Loucy (cell line): ENCODE data around the gene STAB2.

Experiments
- H2AFZ ChIP-seq: fragments of 200-600 bp; sonication (generic); 2 replicates; pipeline ENCODE4 v1.6.0; 2016; ENCODE audit warnings: antibody characterized with exemption, mild to moderate bottlenecking, low read length, moderate library complexity
- H3F3A ChIP-seq: fragments of 200-600 bp; 2 replicates; pipeline ENCODE4 v1.6.0; 2016; ENCODE audit warnings: antibody characterized with exemption, low read depth, mild to moderate bottlenecking
- H3K27me3 ChIP-seq: fragments of 200-600 bp; sonication (generic); 2 replicates; pipeline ENCODE4 v1.6.1; 2014; ENCODE audit warnings: low read length, mild to moderate bottlenecking; ENCODE audit not compliant: insufficient read depth, poor library complexity, severe bottlenecking
- H3K36me3 ChIP-seq: fragments of 200-600 bp; sonication (generic); 2 replicates; pipeline ENCODE4 v1.6.1; 2016; ENCODE audit warnings: low read length; ENCODE audit not compliant: insufficient read depth
- H3K4me1 ChIP-seq: fragments of 200-600 bp; sonication (generic); 2 replicates; pipeline ENCODE4 v1.5.1; 2014; ENCODE audit warnings: low read length, mild to moderate bottlenecking; ENCODE audit not compliant: insufficient read depth, poor library complexity, severe bottlenecking
- H3K4me2 ChIP-seq: fragments of 200-600 bp; sonication (generic); 2 replicates; pipeline ENCODE4 v1.6.0; 2014; ENCODE audit warnings: antibody characterized with exemption, low read length, low read depth, mild to moderate bottlenecking; ENCODE audit not compliant: poor library complexity, severe bottlenecking
- H3K4me3 ChIP-seq: fragments of 200-600 bp; sonication (generic); 2 replicates; pipeline ENCODE4 v1.5.1; 2014; ENCODE audit warnings: low read length, mild to moderate bottlenecking, mixed read lengths; ENCODE audit not compliant: poor library complexity, severe bottlenecking
- H3K79me2 ChIP-seq: fragments of 200-600 bp; sonication (generic); 2 replicates; pipeline ENCODE4 v1.6.1; 2014; ENCODE audit warnings: low read length; ENCODE audit not compliant: insufficient read depth
- H3K9ac ChIP-seq: fragments of 200-600 bp; sonication (generic); 2 replicates; pipeline ENCODE4 v1.6.0; 2014; ENCODE audit warnings: mild to moderate bottlenecking, low read depth, low read length, moderate library complexity; ENCODE audit not compliant: poor library complexity, severe bottlenecking
- H3K9me2 ChIP-seq: fragments of 200-600 bp; sonication (generic); replicated peaks from 2 replicates; pipeline ENCODE4 v1.6.1; 2016; ENCODE audit warnings: low read depth, low read length, mixed read lengths
- H3K9me3 ChIP-seq: fragments of 200-600 bp; sonication (generic); 2 replicates; pipeline ENCODE4 v1.6.1; 2014; ENCODE audit warnings: mild to moderate bottlenecking, antibody characterized with exemption, low read length, low read depth; ENCODE audit not compliant: insufficient read depth
- H4K20me1 ChIP-seq: fragments of 200-600 bp; sonication (generic); 2 replicates; pipeline ENCODE4 v1.6.0; 2014; ENCODE audit warnings: antibody characterized with exemption, low read length, mild to moderate bottlenecking; ENCODE audit not compliant: insufficient read depth, poor library complexity, severe bottlenecking
- CTCF ChIP-seq: fragments of 200-600 bp; sonication (generic); conservative IDR thresholded peaks from 2 replicates; pipeline ENCODE4 v1.5.1; 2014; ENCODE audit warnings: mild to moderate bottlenecking, antibody characterized with exemption, low read length
- EZH2phosphoT487 ChIP-seq: fragments of 200-600 bp; IDR thresholded peaks from 2 replicates; pipeline ENCODE4 v1.6.1; 2018; ENCODE audit warnings: antibody characterized with exemption, mild to moderate bottlenecking, moderate library complexity, borderline replicate concordance

Gene STAB2

GRCh38 chr12:103686026-103686425 is 99.0 kb downstream of the STAB2 start:
- H3K9ac ChIP-seq, result no peak overlapping the region
- no peak overlapping the region for H3K4me3 ChIP-seq
- TF ChIP-seq CTCF (no peak), EZH2phosphoT487 (no peak)
- H3K9me3 ChIP-seq, result no peaks in the 10 kb centered on the region
- H3K9me2 ChIP-seq, result no peaks in the 10 kb centered on the region
- no peak overlapping the region for H3K4me2 ChIP-seq
- H4K20me1 ChIP-seq, result no peaks in the 10 kb centered on the region
- H3K79me2 ChIP-seq, result no peaks in the 10 kb centered on the region
- H3K36me3 ChIP-seq, result no peaks in the 10 kb centered on the region
- H3F3A ChIP-seq, result no peaks in the 10 kb centered on the region
- H3K27me3 ChIP-seq, result no peaks in the 10 kb centered on the region
- no peaks in the 10 kb centered on the region for H3K4me1 ChIP-seq
- no peak overlapping the region for H2AFZ ChIP-seq

- no peaks in the 10 kb centered on the region for H3K27me3 ChIP-seq
- H3K9ac ChIP-seq, result no peak overlapping the region
- H3K9me3 ChIP-seq, result no peaks in the 10 kb centered on the region
- H3K4me1 ChIP-seq, result no peaks in the 10 kb centered on the region
- H3F3A ChIP-seq, result no peaks in the 10 kb centered on the region
- no peaks in the 10 kb centered on the region for H3K9me2 ChIP-seq
- H3K4me3 ChIP-seq, result no peak overlapping the region
- no peaks in the 10 kb centered on the region for H3K36me3 ChIP-seq
- TF ChIP-seq CTCF (no peak), EZH2phosphoT487 (no peak)
- H3K79me2 ChIP-seq, result no peaks in the 10 kb centered on the region
- no peak overlapping the region for H3K4me2 ChIP-seq
- no peak overlapping the region for H2AFZ ChIP-seq
- H4K20me1 ChIP-seq, result no peaks in the 10 kb centered on the region
Measured at GRCh38 chr12:103687253-103687652, 100.2 kb downstream of the STAB2 start.

- H3K9me2 ChIP-seq, result no peaks in the 10 kb centered on the region
- no peak overlapping the region for H3K9ac ChIP-seq
- no peak overlapping the region for H2AFZ ChIP-seq
- no peaks in the 10 kb centered on the region for H3K4me1 ChIP-seq
- no peak for TF ChIP-seq EZH2phosphoT487
- no peak for TF ChIP-seq CTCF
- no peak overlapping the region for H3K4me2 ChIP-seq
- no peaks in the 10 kb centered on the region for H3K27me3 ChIP-seq
- H3K36me3 ChIP-seq, result no peaks in the 10 kb centered on the region
- no peaks in the 10 kb centered on the region for H4K20me1 ChIP-seq
- no peak overlapping the region for H3K4me3 ChIP-seq
- no peaks in the 10 kb centered on the region for H3F3A ChIP-seq
- H3K79me2 ChIP-seq, result no peaks in the 10 kb centered on the region
- no peaks in the 10 kb centered on the region for H3K9me3 ChIP-seq
Measured at GRCh38 chr12:103688376-103689063, 101.4 kb downstream of the STAB2 start.
